ENCODE results near the gene ODAD4.

Gene ODAD4

GRCh38 chr17:41930009-41930832 lies at the start of gene ODAD4:
Gene ODAD4, plus strand, starts transcription at chr17:41930617. Its CDS starts 107 bp downstream, at chr17:41930724.
- POLR2A ChIA-PET: interaction anchor here (0.5 to 1.7 kb wide), 5 partner anchors 12 to 94 kb away, joined by 3 to 11 read pairs (median 3); partner anchors contain the start of genes ACLY and KLHL11
- H3K4me3 ChIP-seq (ENCODE audit: low read depth, low read length): peak within 1 kb of the TSS; percentile 72
- CTCF ChIA-PET: interaction anchor here (0.8 to 2.6 kb wide), 10 partner anchors 10 to 185 kb away, joined by 3 to 33 read pairs (median 4); partner anchors contain the start of gene ACLY
- TF ChIP-seq CTCF (IDR thresholded peaks at IDR 0.05; ENCODE audit: insufficient read depth, low read length, missing control alignments): peak; percentile 52
- peak; percentile 73 for DNase-seq (ENCODE audit: low read depth, low spot score)

- no peak for DNase-seq (ENCODE audit: low read depth, low spot score)
- ChIA-PET CTCF (no interaction called here), POLR2A (no interaction called here)
- no peak for TF ChIP-seq CTCF (IDR thresholded peaks at IDR 0.05; ENCODE audit: insufficient read depth, low read length, missing control alignments)
- H3K4me3 ChIP-seq (ENCODE audit: low read depth, low read length): no peak overlapping the region
Observed at GRCh38 chr17:41882756-41883155, 47.7 kb upstream of the ODAD4 start.

- CTCF ChIA-PET: interaction anchor here (1.0 to 1.2 kb wide), 2 partner anchors 27 to 74 kb away, joined by 3 to 5 read pairs; no protein-coding TSS in a partner anchor
Observed at GRCh38 chr17:41885733-41886132, 44.7 kb upstream of the ODAD4 start.

GRCh38 chr17:41888332-41888965 lies 42.0 kb upstream of the ODAD4 start:
- ChIA-PET CTCF (no interaction called here), POLR2A (no interaction called here)
- no peak overlapping the region for H3K4me3 ChIP-seq (ENCODE audit: low read depth, low read length)
- DNase-seq (ENCODE audit: low read depth, low spot score): no peak
- TF ChIP-seq CTCF (IDR thresholded peaks at IDR 0.05; ENCODE audit: insufficient read depth, low read length, missing control alignments): no peak

More at GRCh38 chr17:41885733-41886132, 44.7 kb upstream of the ODAD4 start:
- peak; percentile 9 for TF ChIP-seq CTCF (IDR thresholded peaks at IDR 0.05; ENCODE audit: insufficient read depth, low read length, missing control alignments)
- POLR2A ChIA-PET: no interaction called here
- DNase-seq (ENCODE audit: low read depth, low spot score): no peak
- no peak overlapping the region for H3K4me3 ChIP-seq (ENCODE audit: low read depth, low read length)

- no peak overlapping the region for H3K4me3 ChIP-seq (ENCODE audit: low read depth, low read length)
- ChIA-PET CTCF (interaction anchor here (1.3 kb wide), 1 partner anchor 18 kb away, joined by 3 read pairs; no protein-coding TSS in a partner anchor), POLR2A (no interaction called here)
- no peak for TF ChIP-seq CTCF (IDR thresholded peaks at IDR 0.05; ENCODE audit: insufficient read depth, low read length, missing control alignments)
- DNase-seq (ENCODE audit: low read depth, low spot score): no peak
Observed at GRCh38 chr17:41891135-41892020, 39.0 kb upstream of the ODAD4 start.
